Hypothalamus (tissue), 51 donors: Measurements from ENCODE around the gene IFI35.
A peak's percentile ranks its signal among the peaks of the same experiment; 100 is the strongest.
"Not testable (repeated sequence)": the region's sequence is repeated elsewhere in the genome, so short reads cannot be mapped to it uniquely, and the experiment has no call there.

Experiments
- DNase-seq, 51 donors: peaks; one replicate each; lab custom pipeline; 2025; lab: John Stamatoyannopoulos, UW

Gene IFI35

GRCh38 chr17:43006639-43007551 is at the start of gene IFI35:
TSS of gene IFI35 (plus strand) at chr17:43006784. CDS start at chr17:43006948, 164 bp downstream.
- peak in 46 of 51 donors; percentile 10 to 78 (median 56) for DNase-seq

GRCh38 chr17:42964161-42964932 is 42.2 kb upstream of the IFI35 start, which contains the start of gene AARSD1:
TSS of gene AARSD1 (minus strand) at chr17:42964454. CDS start at chr17:42964440, 14 bp downstream.
- peak; percentile 33 to 93 (median 79) for DNase-seq

GRCh38 chr17:42967925-42968324 is 38.7 kb upstream of the IFI35 start:
- DNase-seq, result no peak

GRCh38 chr17:42969001-42969581 is 37.5 kb upstream of the IFI35 start:
- DNase-seq, result peak in 9 of 51 donors; percentile 1 to 15 (median 5)

- no peak for DNase-seq
Observed at GRCh38 chr17:42971589-42971988, 35.0 kb upstream of the IFI35 start.

GRCh38 chr17:42973323-42973722 is 33.3 kb upstream of the IFI35 start:
- not testable (repeated sequence) for DNase-seq

- DNase-seq, result no peak
Observed at GRCh38 chr17:42975265-42975664, 31.3 kb upstream of the IFI35 start.

GRCh38 chr17:42975701-42976100 is 30.9 kb upstream of the IFI35 start:
- not testable (repeated sequence) for DNase-seq

- DNase-seq, result peak in 14 of 51 donors; percentile 4 to 64 (median 30)
Observed at GRCh38 chr17:42979511-42980273, 26.9 kb upstream of the IFI35 start, which contains the start of gene PTGES3L. TSS of gene PTGES3L (minus strand) at chr17:42980080. CDS start at chr17:42980053, 27 bp downstream.

- peak; percentile 11 to 88 (median 72) for DNase-seq
Observed at GRCh38 chr17:42980274-42980765, 26.3 kb upstream of the IFI35 start, which contains the start of gene RUNDC1. TSS of gene RUNDC1 (plus strand) at chr17:42980565. CDS start at chr17:42980577, 12 bp downstream.

- peak in 33 of 51 donors; percentile 8 to 67 (median 31) for DNase-seq
Observed at GRCh38 chr17:42980766-42981397, 25.7 kb upstream of the IFI35 start.

GRCh38 chr17:42982266-42982665 is 24.3 kb upstream of the IFI35 start:
- DNase-seq, result no peak

- DNase-seq, result no peak
Observed at GRCh38 chr17:42985225-42985624, 21.4 kb upstream of the IFI35 start.

- no peak for DNase-seq
Observed at GRCh38 chr17:42989141-42989540, 17.4 kb upstream of the IFI35 start.

GRCh38 chr17:42989726-42990652 is 16.6 kb upstream of the IFI35 start:
- DNase-seq, result no peak

- no peak for DNase-seq
Observed at GRCh38 chr17:42991471-42991870, 15.1 kb upstream of the IFI35 start.

- no peak for DNase-seq
Observed at GRCh38 chr17:42992872-42993271, 13.7 kb upstream of the IFI35 start.

GRCh38 chr17:42993913-42994312 is 12.7 kb upstream of the IFI35 start:
- DNase-seq, result not testable (repeated sequence)
